ENCODE measurements around the gene ZC3H10. TPM values are rescaled to one million over a fixed set of nuclear protein-coding genes. Genes with fewer than 3 reads are reported as not detected.

ZC3H10 gene, protein sequence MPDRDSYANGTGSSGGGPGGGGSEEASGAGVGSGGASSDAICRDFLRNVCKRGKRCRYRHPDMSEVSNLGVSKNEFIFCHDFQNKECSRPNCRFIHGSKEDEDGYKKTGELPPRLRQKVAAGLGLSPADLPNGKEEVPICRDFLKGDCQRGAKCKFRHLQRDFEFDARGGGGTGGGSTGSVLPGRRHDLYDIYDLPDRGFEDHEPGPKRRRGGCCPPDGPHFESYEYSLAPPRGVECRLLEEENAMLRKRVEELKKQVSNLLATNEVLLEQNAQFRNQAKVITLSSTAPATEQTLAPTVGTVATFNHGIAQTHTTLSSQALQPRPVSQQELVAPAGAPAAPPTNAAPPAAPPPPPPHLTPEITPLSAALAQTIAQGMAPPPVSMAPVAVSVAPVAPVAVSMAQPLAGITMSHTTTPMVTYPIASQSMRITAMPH
- total RNA-seq (2014; rRNA removed; shearing (Covaris generic)): 11.9 and 12.6 TPM in 2 replicates
- 15.8 and 16.5 TPM in 2 replicates for total RNA-seq (2022)
- percentile 76 among the genes with signal in this experiment for Bru-seq, nascent RNA
- percentile 74 among the genes with signal in this experiment for BruChase-seq, experiment 1, labeled RNA remaining after a 6-hour chase
- percentile 73 among the genes with signal in this experiment for BruChase-seq, experiment 2, labeled RNA remaining after a 2-hour chase
- long read RNA-seq, full-length matches to known transcripts: 20 of 20 reads
- long read RNA-seq, partial matches to known transcripts: 0 of 20 reads
- long read RNA-seq, other reads (novel, unspliced or antisense): 0 of 20 reads

DNA sequence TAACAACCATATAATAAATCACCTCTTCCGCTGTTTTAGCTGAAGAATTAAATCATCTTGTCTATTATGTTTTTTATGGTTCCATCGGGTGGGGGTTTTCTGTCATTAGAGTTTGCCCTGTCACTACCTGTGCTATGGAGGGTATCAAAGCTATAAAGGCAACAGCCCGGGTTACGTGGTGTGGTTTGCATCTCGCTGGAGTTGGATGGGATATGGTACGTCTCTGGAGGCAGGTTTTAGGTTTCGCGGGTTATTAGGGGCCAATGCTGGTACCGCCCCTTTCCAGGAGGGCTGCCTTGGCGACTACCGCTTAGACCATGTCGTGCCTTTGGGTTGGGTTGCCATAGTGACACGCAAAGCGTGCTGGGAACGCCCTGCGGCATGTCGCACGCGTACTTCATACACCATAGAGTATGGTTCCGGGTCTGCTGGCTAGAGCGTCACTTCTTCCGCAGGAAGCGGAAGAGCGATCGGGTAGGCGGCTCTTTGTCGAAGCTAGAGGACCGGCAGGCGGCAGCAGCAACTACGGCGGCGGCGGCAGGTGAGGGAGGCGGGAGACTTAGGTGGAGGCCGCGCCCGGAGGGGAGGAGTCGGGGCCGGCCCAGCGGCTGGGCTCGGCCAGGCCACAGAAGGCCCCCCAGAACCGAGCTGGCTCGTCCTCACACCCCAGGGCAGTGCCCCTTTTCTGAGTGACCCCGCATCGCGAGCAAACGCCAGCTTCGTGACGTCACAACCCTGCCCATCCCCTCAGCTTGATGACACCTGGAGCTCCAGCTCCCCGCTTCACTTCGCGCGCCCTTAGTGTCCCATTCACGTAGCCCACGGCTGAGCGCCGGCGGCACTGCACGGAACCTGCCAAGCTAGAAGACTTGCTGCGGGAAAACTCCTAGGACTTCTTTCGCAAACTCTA, at the start of gene ZC3H10:
TSS of gene ZC3H10 (plus strand) at position 489 of the 910 bp plus-strand sequence. CDS start 2,297 bp downstream, outside the sequence.
- no peaks in the 10 kb centered on the region for H4K20me1 ChIP-seq (ENCODE audit: insufficient read depth, low read length)
- peak within 1 kb of the TSS; percentile 94 for H3K27ac ChIP-seq (ENCODE audit: low read depth, low read length, poor library complexity, severe bottlenecking)
- intact Hi-C loops (cut with micrococcal nuclease; ENCODE audit: unreplicated experiment): loop anchor here (1.0 to 10.0 kb wide), 6 partner anchors 8 to 517 kb away; partner anchors contain the start of gene BAZ2A
- ChIA-PET CTCF (ENCODE audit: unreplicated experiment) (interaction anchor here (0.6 to 2.6 kb wide), 5 partner anchors 9 to 440 kb away, joined by 3 to 23 read pairs (median 4); partner anchors contain the start of genes ESYT1 and SMARCC2), POLR2A (interaction anchor here (0.6 to 5.7 kb wide), 18 partner anchors 10 to 301 kb away, joined by 3 to 64 read pairs (median 4); partner anchors contain the start of genes ESYT1, PA2G4, RNF41 and SARNP)
- TF ChIP-seq, protein P1, sequence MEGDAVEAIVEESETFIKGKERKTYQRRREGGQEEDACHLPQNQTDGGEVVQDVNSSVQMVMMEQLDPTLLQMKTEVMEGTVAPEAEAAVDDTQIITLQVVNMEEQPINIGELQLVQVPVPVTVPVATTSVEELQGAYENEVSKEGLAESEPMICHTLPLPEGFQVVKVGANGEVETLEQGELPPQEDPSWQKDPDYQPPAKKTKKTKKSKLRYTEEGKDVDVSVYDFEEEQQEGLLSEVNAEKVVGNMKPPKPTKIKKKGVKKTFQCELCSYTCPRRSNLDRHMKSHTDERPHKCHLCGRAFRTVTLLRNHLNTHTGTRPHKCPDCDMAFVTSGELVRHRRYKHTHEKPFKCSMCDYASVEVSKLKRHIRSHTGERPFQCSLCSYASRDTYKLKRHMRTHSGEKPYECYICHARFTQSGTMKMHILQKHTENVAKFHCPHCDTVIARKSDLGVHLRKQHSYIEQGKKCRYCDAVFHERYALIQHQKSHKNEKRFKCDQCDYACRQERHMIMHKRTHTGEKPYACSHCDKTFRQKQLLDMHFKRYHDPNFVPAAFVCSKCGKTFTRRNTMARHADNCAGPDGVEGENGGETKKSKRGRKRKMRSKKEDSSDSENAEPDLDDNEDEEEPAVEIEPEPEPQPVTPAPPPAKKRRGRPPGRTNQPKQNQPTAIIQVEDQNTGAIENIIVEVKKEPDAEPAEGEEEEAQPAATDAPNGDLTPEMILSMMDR (conservative IDR thresholded peaks at IDR 0.05; ENCODE audit: low read length): peak; percentile 64
- TF ChIP-seq EZH2phosphoT487 (IDR thresholded peaks at IDR 0.05; ENCODE audit: borderline replicate concordance, low read depth, low read length): no peak
- peaks cover 60% of the 10 kb centered on the region for H3K36me3 ChIP-seq (ENCODE audit: insufficient read depth, low read length)
- H3K9me2 ChIP-seq (ENCODE audit: insufficient read depth, low read length): no peaks in the 10 kb centered on the region
- no peak within 1 kb of the TSS; the same call in 1 of the 2 replicates for H2AFZ ChIP-seq (ENCODE audit: low read length)
- peak within 1 kb of the TSS; percentile 85 for H3K4me2 ChIP-seq (ENCODE audit: low read length)
- H3K4me3 ChIP-seq (ENCODE audit: low read depth, low read length, poor library complexity, severe bottlenecking): peak within 1 kb of the TSS; percentile 91
- H3K9me3 ChIP-seq (ENCODE audit: low read length): no peaks in the 10 kb centered on the region
- peak; percentile 100 for DNase-seq (ENCODE audit: low spot score)
- no TSS peak for BruUV-seq (replicated peaks)
- H3K4me1 ChIP-seq (ENCODE audit: insufficient read depth, low read length, poor library complexity, severe bottlenecking): peaks cover 26% of the 10 kb centered on the region
- H3K79me2 ChIP-seq (ENCODE audit: insufficient read depth, low read depth, low read length): peaks cover 16% of the 10 kb centered on the region

DNA sequence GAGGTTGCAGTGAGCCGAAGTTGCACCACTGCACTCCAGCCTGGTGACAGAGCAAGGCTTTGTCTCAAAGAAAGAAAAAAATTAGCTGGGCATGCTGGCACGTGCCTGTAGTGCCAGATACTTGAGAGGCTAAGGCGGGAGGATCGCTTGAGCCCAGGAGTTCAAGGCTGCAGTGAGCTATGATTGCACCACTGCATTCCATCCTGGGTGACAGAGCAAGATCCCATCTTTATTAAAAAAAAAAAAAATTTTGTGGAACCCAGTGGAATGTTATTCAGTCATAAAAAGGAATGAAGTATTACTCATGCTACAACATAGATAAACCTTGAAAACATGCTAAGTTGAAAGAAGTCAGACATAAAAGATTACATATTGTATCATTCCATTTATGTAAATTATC, 46.4 kb upstream of the ZC3H10 start:
- Histone ChIP-seq H3K79me2 (ENCODE audit: insufficient read depth, low read depth, low read length) (no peaks in the 10 kb centered on the region), H2AFZ (ENCODE audit: low read length) (no peak overlapping the region), H4K20me1 (ENCODE audit: insufficient read depth, low read length) (no peaks in the 10 kb centered on the region), H3K27ac (ENCODE audit: low read depth, low read length, poor library complexity, severe bottlenecking) (no peak overlapping the region), H3K4me2 (ENCODE audit: low read length) (no peak overlapping the region), H3K9me3 (ENCODE audit: low read length) (no peaks in the 10 kb centered on the region), H3K9me2 (ENCODE audit: insufficient read depth, low read length) (no peaks in the 10 kb centered on the region), H3K36me3 (ENCODE audit: insufficient read depth, low read length) (no peaks in the 10 kb centered on the region), H3K4me1 (ENCODE audit: insufficient read depth, low read length, poor library complexity, severe bottlenecking) (no peaks in the 10 kb centered on the region), H3K4me3 (ENCODE audit: low read depth, low read length, poor library complexity, severe bottlenecking) (no peak overlapping the region)
- POLR2A ChIA-PET: interaction anchor here (0.5 to 0.6 kb wide), 2 partner anchors 13 to 240 kb away, joined by 4 to 5 read pairs; no protein-coding TSS in a partner anchor
- no TSS peak for BruUV-seq (replicated peaks)
- DNase-seq (ENCODE audit: low spot score): no peak
- CTCF ChIA-PET (ENCODE audit: unreplicated experiment): no interaction called here
- intact Hi-C loops (cut with micrococcal nuclease; ENCODE audit: unreplicated experiment): no loop called here
- TF ChIP-seq EZH2phosphoT487 (IDR thresholded peaks at IDR 0.05; ENCODE audit: borderline replicate concordance, low read depth, low read length): no peak
- TF ChIP-seq, protein P1 (conservative IDR thresholded peaks at IDR 0.05; ENCODE audit: low read length): no peak

Measured in OCI-LY7 (cell line).